ENCODE measurements around the gene ZNF608. TPM values are rescaled to one million over a fixed set of nuclear protein-coding genes. Genes with fewer than 3 reads are reported as not detected.

The ZNF608 gene
- polyA plus RNA-seq, 1 donor (not counting 4 experiments of a cell fraction or from before 2014, with no cell fraction given), result 1.1 TPM

- no peak for FAIRE-seq
- Histone ChIP-seq H3K4me2 (ENCODE audit: control insufficient read depth, extremely low read depth, insufficient read depth, low read depth, low read length) (no peak overlapping the region), H3K4me1 (ENCODE audit: control insufficient read depth, extremely low read depth, insufficient read depth, low read length) (no peaks in the 10 kb centered on the region)
These were observed 41.7 kb downstream of the ZNF608 start for GRCh38 chr5:124704594-124705284.

DNA sequence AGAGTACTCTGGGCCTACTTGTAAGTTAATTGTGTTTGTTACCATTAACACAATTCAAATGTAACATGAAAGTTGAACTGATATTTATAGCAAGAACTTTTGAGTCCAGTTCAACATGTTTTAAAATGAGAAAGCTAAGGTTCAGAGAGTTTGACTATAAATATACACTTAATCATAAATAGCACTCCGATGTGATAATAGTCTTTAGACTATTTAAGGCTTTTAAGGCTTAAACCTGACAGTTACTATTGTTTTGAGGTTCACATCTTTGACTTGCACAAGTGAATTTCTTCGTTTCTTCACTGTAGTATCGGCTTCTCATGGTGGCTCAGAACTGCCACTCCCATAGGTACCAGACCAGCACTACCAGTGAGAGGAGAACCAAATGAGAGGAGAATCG, 42.4 kb downstream of the ZNF608 start:
- no peaks in the 10 kb centered on the region for H3K9me3 ChIP-seq (ENCODE audit: control insufficient read depth, low read depth, low read length)
- FAIRE-seq (no peak), DNase-seq (ENCODE audit: low read depth, low spot score) (no peak)
- H3K9me1 ChIP-seq (ENCODE audit: control insufficient read depth, extremely low read depth, insufficient read depth, low read length), result no peaks in the 10 kb centered on the region
- H3K27ac ChIP-seq (ENCODE audit: control insufficient read depth, insufficient read depth, low read length), result no peak overlapping the region
- dilution Hi-C loops (cut with MboI; ENCODE audit: extremely low pct_ligation_motif_present, low sequenced_read_pairs), result no loop called here
- no peak for TF ChIP-seq CTCF (optimal IDR thresholded peaks at IDR 0.05 in 1 of 3, IDR thresholded peaks at IDR 0.05 in 1 of 3, conservative IDR thresholded peaks at IDR 0.05 in 1 of 3; ENCODE audit: extremely low read depth in 1 of 3, insufficient read depth in 2 of 3, low read length in 3 of 3)
- no peak for TF ChIP-seq EZH2 (IDR thresholded peaks at IDR 0.05; ENCODE audit: low read length)
- no peak overlapping the region for H3K4me3 ChIP-seq (ENCODE audit: control insufficient read depth in 2 of 3, extremely low read depth in 1 of 3, insufficient read depth in 2 of 3, low read depth in 1 of 3, low read length in 3 of 3)
- H3K9ac ChIP-seq (ENCODE audit: control insufficient read depth, extremely low read depth, insufficient read depth, low read length), result no peak overlapping the region
- H3K27me3 ChIP-seq (ENCODE audit: control insufficient read depth, extremely low read depth, insufficient read depth, low read length), result no peaks in the 10 kb centered on the region
- H3K4me2 ChIP-seq (ENCODE audit: control insufficient read depth, extremely low read depth, insufficient read depth, low read depth, low read length), result no peak overlapping the region
- H3K4me1 ChIP-seq (ENCODE audit: control insufficient read depth, extremely low read depth, insufficient read depth, low read length), result no peaks in the 10 kb centered on the region
- H4K20me1 ChIP-seq (ENCODE audit: control insufficient read depth, extremely low read depth, insufficient read depth, low read length), result no peaks in the 10 kb centered on the region
- no peak overlapping the region for H2AFZ ChIP-seq (ENCODE audit: control insufficient read depth, low read length)
- no peaks in the 10 kb centered on the region for H3K36me3 ChIP-seq (ENCODE audit: control insufficient read depth in 2 of 2, extremely low read depth in 1 of 2, insufficient read depth in 2 of 2, low read length in 2 of 2)
- no peaks in the 10 kb centered on the region for H3K79me2 ChIP-seq (ENCODE audit: control insufficient read depth, insufficient read depth, low read length)

More at GRCh38 chr5:124704594-124705284, 41.7 kb downstream of the ZNF608 start:
- H3K4me3 ChIP-seq (ENCODE audit: control insufficient read depth in 2 of 3, extremely low read depth in 1 of 3, insufficient read depth in 2 of 3, low read depth in 1 of 3, low read length in 3 of 3), result no peak overlapping the region
- no peak for DNase-seq (ENCODE audit: low read depth, low spot score)
- H4K20me1 ChIP-seq (ENCODE audit: control insufficient read depth, extremely low read depth, insufficient read depth, low read length), result no peaks in the 10 kb centered on the region
- H3K27ac ChIP-seq (ENCODE audit: control insufficient read depth, insufficient read depth, low read length), result no peak overlapping the region
- H3K9me1 ChIP-seq (ENCODE audit: control insufficient read depth, extremely low read depth, insufficient read depth, low read length), result no peaks in the 10 kb centered on the region
- H2AFZ ChIP-seq (ENCODE audit: control insufficient read depth, low read length), result no peak overlapping the region
- H3K79me2 ChIP-seq (ENCODE audit: control insufficient read depth, insufficient read depth, low read length), result no peaks in the 10 kb centered on the region
- no peaks in the 10 kb centered on the region for H3K27me3 ChIP-seq (ENCODE audit: control insufficient read depth, extremely low read depth, insufficient read depth, low read length)
- dilution Hi-C loops (cut with MboI; ENCODE audit: extremely low pct_ligation_motif_present, low sequenced_read_pairs), result no loop called here
- no peak for TF ChIP-seq CTCF (optimal IDR thresholded peaks at IDR 0.05 in 1 of 3, IDR thresholded peaks at IDR 0.05 in 1 of 3, conservative IDR thresholded peaks at IDR 0.05 in 1 of 3; ENCODE audit: extremely low read depth in 1 of 3, insufficient read depth in 2 of 3, low read length in 3 of 3)
- no peak for TF ChIP-seq EZH2 (IDR thresholded peaks at IDR 0.05; ENCODE audit: low read length)
- no peak overlapping the region for H3K9ac ChIP-seq (ENCODE audit: control insufficient read depth, extremely low read depth, insufficient read depth, low read length)
- no peaks in the 10 kb centered on the region for H3K9me3 ChIP-seq (ENCODE audit: control insufficient read depth, low read depth, low read length)
- H3K36me3 ChIP-seq (ENCODE audit: control insufficient read depth in 2 of 2, extremely low read depth in 1 of 2, insufficient read depth in 2 of 2, low read length in 2 of 2), result no peaks in the 10 kb centered on the region
